Spleen (tissue), 11 donors: ENCODE results near the gene CAMTA1. TPM values are rescaled to one million over a fixed set of nuclear protein-coding genes. Genes with fewer than 3 reads are reported as not detected.
A peak's percentile ranks its signal among the peaks of the same experiment; 100 is the strongest.

ENCODE experiments used
- DNase-seq: peaks from one replicate; pipeline ENCODE4 v3.0.0-alpha.2; 2020
- H3K27ac ChIP-seq, 8 donors: fragments of 200-600 bp; sonication (generic) in 7 of 8; 1 replicate in 4 of 8; 2 replicates in 4 of 8; pipeline versions ENCODE4 v1.5.0 to v1.8.0; 2016 to 2021; ENCODE audit warnings: inconsistent platforms in 4 of 8, mild to moderate bottlenecking in 4 of 8, moderate library complexity in 1 of 8
- H3K27me3 ChIP-seq, 7 donors: fragments of 200-600 bp; sonication (generic) in 6 of 7; replicated peaks in 1 of 7; 1 replicate in 4 of 7; 2 replicates in 3 of 7; pipeline versions ENCODE4 v1.5.0 to v1.8.0; 2016 to 2021; ENCODE audit warnings: inconsistent platforms in 3 of 7, mild to moderate bottlenecking in 1 of 7
- H3K36me3 ChIP-seq, 6 donors: fragments of 200-600 bp; sonication (generic) in 5 of 6; 1 replicate in 4 of 6; 2 replicates in 2 of 6; pipeline versions ENCODE4 v1.5.0 to v1.8.0; 2016 to 2021; ENCODE audit warnings: inconsistent platforms in 2 of 6
- H3K4me1 ChIP-seq, 6 donors: fragments of 200-600 bp; sonication (generic) in 5 of 6; 1 replicate in 3 of 6; 2 replicates in 3 of 6; pipeline versions ENCODE4 v1.5.0 to v1.8.0; 2016 to 2021; ENCODE audit warnings: inconsistent platforms in 3 of 6
- H3K4me3 ChIP-seq, 8 donors: fragments of 200-600 bp; sonication (generic) in 7 of 8; 1 replicate in 4 of 8; 2 replicates in 4 of 8; pipeline versions ENCODE4 v1.5.0 to v1.8.0; 2016 to 2021; ENCODE audit warnings: inconsistent platforms in 4 of 8, mild to moderate bottlenecking in 4 of 8, moderate library complexity in 2 of 8
- H3K9me3 ChIP-seq, 8 donors: fragments of 200-600 bp; sonication (generic) in 7 of 8; 1 replicate in 4 of 8; 2 replicates in 4 of 8; pipeline versions ENCODE4 v1.5.0 to v1.8.0; 2016 to 2021; ENCODE audit warnings: inconsistent platforms in 4 of 8
- POLR2A ChIP-seq, 3 donors: fragments of 450-650 bp; IDR thresholded peaks; one replicate each; pipeline ENCODE4 v1.5.1; 2017; ENCODE audit warnings: antibody characterized with exemption in 3 of 3, mild to moderate bottlenecking in 1 of 3
- POLR2AphosphoS5 ChIP-seq, 3 donors: sonication (generic); formaldehyde crosslinking; IDR thresholded peaks; one replicate each; pipeline ENCODE4 v1.5.1; 2017; ENCODE audit warnings: antibody characterized with exemption in 3 of 3
- WGBS, 5 donors: extraction: QIAGEN DNeasy Blood & Tissue Kit in 3 of 5; methylation state at CpG; one replicate each; pipeline versions ENCODE4 v1.1.5 to v1.1.7; 2013 to 2018; 5-methylcytosine and 5-hydroxymethylcytosine counted together
- intact Hi-C: fragments of 100-400 bp; cut with DNase I; formaldehyde crosslinking; loops from one replicate; pipeline ENCODE4 v1.15.0; 2023; ENCODE audit warnings: low total_unique reads
- polyA plus RNA-seq, 3 donors: library from polyadenylated mRNA; stranded (reverse); fragments of 200-250 nt; gene quantifications; one replicate each; pipeline ENCODE4 v1.2.1, GENCODE V29; 2013
- total RNA-seq, 7 donors: library from RNA; depleted of rRNA in 3 of 7; stranded (reverse); fragments of >200 nt in 3 of 7; fragmentation: NEBNext Ultra II Directional in 4 of 7; extraction: Animal tissue kit (Norgen Biotek cat#: 25700) in 4 of 7; gene quantifications; one replicate each; pipeline versions ENCODE4 v1.1.0 to v1.2.1, GENCODE V29; 2016 to 2021
- TF ChIP-seq, protein P1 (sequence below), 11 experiments: fragments of 200-600 bp in 7 of 11; fragments of 450-650 bp in 4 of 11; sonication (generic) in 4 of 11; IDR thresholded peaks in 8 of 11; conservative IDR thresholded peaks in 3 of 11; 1 replicate in 7 of 11; 2 replicates in 4 of 11; pipeline versions ENCODE4 v1.4.0 to v1.8.0; 2016 to 2021; ENCODE audit warnings: antibody characterized with exemption in 11 of 11, inconsistent platforms in 4 of 11, mild to moderate bottlenecking in 1 of 11
- donor health status: healthy with polysubstance abuse.
- donor health status: DM: no; HTN: no; CAD: no; lungs with moderate emphysema.
- donor health status: DM: no; HTN: no; CAD: no.
- donor health status: Bipolar disorder and iron deficiency.
- donor health status: healthy.
- donor health status: DM: no; HTN: no; CAD: no.
- donor health status: DM: yes; HTN: yes; CAD: no.

The CAMTA1 gene
- total and polyA plus RNA-seq, 10 donors, result 53.0 to 106 (median 77.3) TPM

DNA sequence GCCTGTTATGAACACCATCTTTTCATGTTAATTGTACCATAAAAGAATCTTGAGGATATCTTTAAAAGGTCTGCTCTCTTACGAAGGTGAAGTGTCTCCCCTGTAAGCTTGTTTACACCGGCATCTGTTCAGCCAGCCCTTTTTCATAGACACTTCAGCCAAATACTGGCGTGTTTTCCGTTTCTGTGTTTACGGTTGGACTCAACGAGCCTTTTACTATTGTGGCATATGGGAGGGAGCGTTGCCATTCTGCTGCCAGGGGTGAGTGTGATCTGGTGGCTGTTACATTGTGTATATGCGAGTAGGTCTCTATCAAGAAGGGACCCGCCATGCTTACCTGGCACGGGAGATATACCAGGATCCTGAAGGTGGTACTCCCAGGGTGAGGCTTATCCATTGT, 433.8 kb downstream of the CAMTA1 start:
- H3K27me3 ChIP-seq, result peaks cover 0 to 11% (median 0%) of the 10 kb centered on the region in 7 donors
- no peaks in the 10 kb centered on the region for H3K36me3 ChIP-seq
- 87 to 93% (median 91%) methylated on average over 10 of the region's 10 CpGs for WGBS, 5 donors
- no peak overlapping the region for H3K27ac ChIP-seq
- H3K9me3 ChIP-seq, result peaks cover 0 to 6% (median 0%) of the 10 kb centered on the region in 8 donors
- TF ChIP-seq, protein P1, sequence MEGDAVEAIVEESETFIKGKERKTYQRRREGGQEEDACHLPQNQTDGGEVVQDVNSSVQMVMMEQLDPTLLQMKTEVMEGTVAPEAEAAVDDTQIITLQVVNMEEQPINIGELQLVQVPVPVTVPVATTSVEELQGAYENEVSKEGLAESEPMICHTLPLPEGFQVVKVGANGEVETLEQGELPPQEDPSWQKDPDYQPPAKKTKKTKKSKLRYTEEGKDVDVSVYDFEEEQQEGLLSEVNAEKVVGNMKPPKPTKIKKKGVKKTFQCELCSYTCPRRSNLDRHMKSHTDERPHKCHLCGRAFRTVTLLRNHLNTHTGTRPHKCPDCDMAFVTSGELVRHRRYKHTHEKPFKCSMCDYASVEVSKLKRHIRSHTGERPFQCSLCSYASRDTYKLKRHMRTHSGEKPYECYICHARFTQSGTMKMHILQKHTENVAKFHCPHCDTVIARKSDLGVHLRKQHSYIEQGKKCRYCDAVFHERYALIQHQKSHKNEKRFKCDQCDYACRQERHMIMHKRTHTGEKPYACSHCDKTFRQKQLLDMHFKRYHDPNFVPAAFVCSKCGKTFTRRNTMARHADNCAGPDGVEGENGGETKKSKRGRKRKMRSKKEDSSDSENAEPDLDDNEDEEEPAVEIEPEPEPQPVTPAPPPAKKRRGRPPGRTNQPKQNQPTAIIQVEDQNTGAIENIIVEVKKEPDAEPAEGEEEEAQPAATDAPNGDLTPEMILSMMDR (IDR thresholded peaks at IDR 0.05 in 8 of 11, conservative IDR thresholded peaks at IDR 0.05 in 3 of 11), result no peak
- TF ChIP-seq POLR2A (IDR thresholded peaks at IDR 0.05) (no peak), POLR2AphosphoS5 (IDR thresholded peaks at IDR 0.05) (no peak)
- intact Hi-C loops, result loop anchor here (5.0 to 10.0 kb wide), 2 partner anchors 174 to 497 kb away; no protein-coding TSS in a partner anchor
- peak; percentile 33 for DNase-seq
- no peaks in the 10 kb centered on the region for H3K4me1 ChIP-seq
- H3K4me3 ChIP-seq, result no peak overlapping the region

DNA sequence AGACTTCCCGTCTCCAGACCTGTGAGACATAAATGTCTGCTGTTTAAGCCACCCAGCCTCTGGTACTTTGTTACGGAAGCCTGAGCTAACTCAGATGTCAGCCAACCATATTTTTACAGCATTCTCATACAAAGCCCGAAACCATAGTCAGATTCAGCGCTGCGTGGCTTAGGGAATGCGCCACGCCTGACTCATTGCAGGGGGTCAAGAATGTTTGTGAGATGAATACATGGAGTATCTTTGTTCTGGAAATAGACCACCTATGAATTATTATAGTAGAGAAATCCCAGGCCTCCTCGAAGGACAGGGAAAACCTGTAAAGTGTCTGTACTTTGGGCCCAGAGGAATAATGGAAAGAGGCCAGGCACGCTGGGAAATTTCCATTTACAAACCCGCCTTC, 434.8 kb downstream of the CAMTA1 start:
- TF ChIP-seq, protein P1 (IDR thresholded peaks at IDR 0.05 in 8 of 11, conservative IDR thresholded peaks at IDR 0.05 in 3 of 11), result no peak
- TF ChIP-seq POLR2A (IDR thresholded peaks at IDR 0.05) (no peak), POLR2AphosphoS5 (IDR thresholded peaks at IDR 0.05) (no peak)
- H3K4me3 ChIP-seq, result no peak overlapping the region
- 88 to 97% (median 91%) methylated on average over 10 of the region's 10 CpGs for WGBS, 5 donors
- intact Hi-C loops, result no loop called here
- peaks cover 0 to 10% (median 0%) of the 10 kb centered on the region in 7 donors for H3K27me3 ChIP-seq
- H3K27ac ChIP-seq, result no peak overlapping the region
- no peaks in the 10 kb centered on the region for H3K4me1 ChIP-seq
- H3K36me3 ChIP-seq, result no peaks in the 10 kb centered on the region
- no peak for DNase-seq
- peaks cover 0 to 6% (median 0%) of the 10 kb centered on the region in 8 donors for H3K9me3 ChIP-seq

DNA sequence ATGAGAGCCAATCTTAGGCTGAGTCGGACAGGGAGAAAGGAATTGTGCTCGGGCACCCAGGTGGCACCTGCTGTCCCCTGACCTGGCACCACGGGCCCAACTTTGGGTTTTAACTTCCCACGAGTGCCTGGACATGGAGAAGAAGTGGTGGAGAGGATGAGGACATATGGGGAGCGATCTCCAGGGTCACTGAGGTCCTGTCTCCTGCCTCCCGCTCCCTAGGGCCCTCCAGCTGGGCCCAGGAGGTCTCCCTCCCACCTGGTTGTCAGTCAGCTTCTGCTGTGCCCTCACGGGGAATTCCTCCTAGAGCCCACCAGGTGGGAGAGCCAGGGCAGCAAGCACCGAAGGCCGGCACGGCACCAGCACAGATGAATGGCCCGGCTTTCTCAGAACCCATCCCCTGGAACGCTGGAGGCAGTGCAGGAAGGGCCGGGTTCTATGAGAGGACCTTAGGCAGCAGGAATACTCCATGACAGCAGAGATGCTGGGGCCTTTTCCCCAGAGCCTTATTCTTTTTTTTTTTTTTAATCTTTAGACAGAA, 435.5 kb downstream of the CAMTA1 start:
- WGBS, 5 donors, result 86 to 94% (median 90%) methylated on average over 12 to 13 of the region's 13 CpGs
- intact Hi-C loops, result no loop called here
- H3K9me3 ChIP-seq, result peaks cover 0 to 6% (median 0%) of the 10 kb centered on the region in 8 donors
- H3K27me3 ChIP-seq, result peaks cover 0 to 4% (median 0%) of the 10 kb centered on the region in 7 donors
- H3K27ac ChIP-seq, result no peak overlapping the region
- TF ChIP-seq POLR2A (IDR thresholded peaks at IDR 0.05), result no peak
- TF ChIP-seq POLR2AphosphoS5 (IDR thresholded peaks at IDR 0.05), result no peak
- TF ChIP-seq, protein P1 (IDR thresholded peaks at IDR 0.05 in 8 of 11, conservative IDR thresholded peaks at IDR 0.05 in 3 of 11), result no peak
- H3K4me3 ChIP-seq, result no peak overlapping the region
- peak; percentile 55 for DNase-seq
- H3K36me3 ChIP-seq, result no peaks in the 10 kb centered on the region
- no peaks in the 10 kb centered on the region for H3K4me1 ChIP-seq

DNA sequence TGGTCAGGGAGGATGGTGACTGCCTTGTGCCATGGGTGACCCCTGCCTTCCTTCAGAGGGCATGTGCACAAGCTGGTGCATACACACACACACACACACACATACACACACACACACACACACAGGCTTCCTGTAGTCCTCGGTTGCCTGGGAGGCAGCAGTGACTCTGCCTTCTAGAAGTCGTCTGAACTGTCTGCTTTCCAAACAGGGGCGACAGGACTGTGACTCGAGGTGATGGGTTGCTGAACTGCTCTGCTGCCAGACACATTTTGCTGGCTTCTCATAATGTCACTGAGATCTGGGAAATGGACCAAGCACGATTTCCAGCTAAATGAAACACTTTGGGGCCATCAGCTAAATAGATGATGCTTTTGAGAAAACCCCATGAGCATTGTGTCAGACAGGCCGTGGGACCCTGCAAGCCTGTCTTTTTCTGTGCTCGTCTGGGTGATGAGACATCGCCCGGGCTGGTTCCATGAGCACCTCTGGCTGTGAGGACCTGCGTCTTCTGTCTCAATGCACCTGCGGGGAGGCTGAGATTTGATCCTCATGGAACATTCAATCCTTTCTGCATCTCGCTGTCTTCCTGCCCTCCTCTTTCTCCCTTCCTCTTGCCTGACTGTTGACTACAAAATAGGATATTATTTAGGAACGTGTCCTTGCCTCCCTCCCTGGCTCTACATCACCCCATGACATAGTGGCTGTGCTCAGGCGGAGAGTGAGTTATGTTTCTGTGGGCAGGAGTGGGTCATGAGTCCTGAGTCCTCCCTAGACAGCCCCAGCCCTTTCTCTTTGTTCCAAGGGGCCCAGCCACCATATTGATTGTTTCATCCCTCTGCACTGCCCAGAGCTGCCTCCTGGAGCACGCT, 436.8 kb downstream of the CAMTA1 start:
- no peaks in the 10 kb centered on the region for H3K4me1 ChIP-seq
- peak; percentile 51 for DNase-seq
- TF ChIP-seq, protein P1 (IDR thresholded peaks at IDR 0.05 in 8 of 11, conservative IDR thresholded peaks at IDR 0.05 in 3 of 11), result no peak
- no peak for TF ChIP-seq POLR2AphosphoS5 (IDR thresholded peaks at IDR 0.05)
- no peak for TF ChIP-seq POLR2A (IDR thresholded peaks at IDR 0.05)
- peaks cover 0 to 6% (median 0%) of the 10 kb centered on the region in 8 donors for H3K9me3 ChIP-seq
- intact Hi-C loops, result no loop called here
- WGBS, 5 donors, result 62 to 72% (median 68%) methylated on average over 13 to 15 of the region's 15 CpGs
- no peaks in the 10 kb centered on the region for H3K36me3 ChIP-seq
- H3K27ac ChIP-seq, result no peak overlapping the region
- H3K27me3 ChIP-seq, result peaks cover 0 to 4% (median 0%) of the 10 kb centered on the region in 7 donors
- H3K4me3 ChIP-seq, result no peak overlapping the region
